ENCODE measurements around the gene SUSD5.
A peak's percentile ranks its signal among the peaks of the same experiment; 100 is the strongest.
"Not testable (repeated sequence)": the region's sequence is repeated elsewhere in the genome, so short reads cannot be mapped to it uniquely, and the experiment has no call there.

Gene SUSD5

GRCh38 chr3:33146791-33147445 lies 71.7 kb downstream of the SUSD5 start:
- DNase-seq: no peak

GRCh38 chr3:33145901-33146580 lies 72.6 kb downstream of the SUSD5 start:
- no peak for DNase-seq

GRCh38 chr3:33145221-33145900 lies 73.2 kb downstream of the SUSD5 start:
- DNase-seq: no peak

- no peak for DNase-seq
Observed at GRCh38 chr3:33144433-33144832, 74.2 kb downstream of the SUSD5 start.

GRCh38 chr3:33141006-33141405 lies 77.6 kb downstream of the SUSD5 start:
- DNase-seq: no peak

- no peak for DNase-seq
Observed at GRCh38 chr3:33139996-33140395, 78.6 kb downstream of the SUSD5 start.

- DNase-seq: not testable (repeated sequence)
Observed at GRCh38 chr3:33139006-33139623, 79.5 kb downstream of the SUSD5 start.

- no peak for DNase-seq
Observed at GRCh38 chr3:33137691-33138090, 80.9 kb downstream of the SUSD5 start.

- DNase-seq: no peak
Observed at GRCh38 chr3:33134026-33134625, 84.5 kb downstream of the SUSD5 start.

- no peak for DNase-seq
Observed at GRCh38 chr3:33132019-33132360, 86.6 kb downstream of the SUSD5 start.

- no peak for DNase-seq
Observed at GRCh38 chr3:33131331-33132018, 87.1 kb downstream of the SUSD5 start.

- no peak for DNase-seq
Observed at GRCh38 chr3:33130144-33130543, 88.5 kb downstream of the SUSD5 start.

GRCh38 chr3:33128706-33129105 lies 89.9 kb downstream of the SUSD5 start:
- no peak for DNase-seq

- no peak for DNase-seq
Observed at GRCh38 chr3:33125840-33126239, 92.8 kb downstream of the SUSD5 start.

- DNase-seq: no peak
Observed at GRCh38 chr3:33124638-33125037, 94.0 kb downstream of the SUSD5 start.

- no peak for DNase-seq
Observed at GRCh38 chr3:33122991-33123390, 95.6 kb downstream of the SUSD5 start.

GRCh38 chr3:33119891-33120290 lies 98.7 kb downstream of the SUSD5 start:
- DNase-seq: no peak

GRCh38 chr3:33117461-33117860 lies 101.1 kb downstream of the SUSD5 start:
- no peak for DNase-seq

- no peak for DNase-seq
Observed at GRCh38 chr3:33115024-33115768, 103.4 kb downstream of the SUSD5 start.

- no peak for DNase-seq
Observed at GRCh38 chr3:33114622-33115023, 104.0 kb downstream of the SUSD5 start.

GRCh38 chr3:33113772-33114621 lies 104.6 kb downstream of the SUSD5 start, which contains the start of gene CRTAP:
CRTAP (plus strand) TSS chr3:33114014; CDS start chr3:33114078, 64 bp downstream.
- peak; percentile 74 for DNase-seq

All from activated CD4-positive, alpha-beta T cell treated with anti-CD3 and anti-CD28 coated beads for 1 hour (primary cell).